Activated CD4-positive, CD25-positive, alpha-beta regulatory T cell (primary cell): Measurements from ENCODE around the gene ATP1B4.
A peak's percentile ranks its signal among the peaks of the same experiment; 100 is the strongest.

Experiments used
- DNase-seq, 4 experiments: peaks; one replicate each; lab custom pipeline; 2025; lab: John Stamatoyannopoulos, UW

The ATP1B4 gene

DNA sequence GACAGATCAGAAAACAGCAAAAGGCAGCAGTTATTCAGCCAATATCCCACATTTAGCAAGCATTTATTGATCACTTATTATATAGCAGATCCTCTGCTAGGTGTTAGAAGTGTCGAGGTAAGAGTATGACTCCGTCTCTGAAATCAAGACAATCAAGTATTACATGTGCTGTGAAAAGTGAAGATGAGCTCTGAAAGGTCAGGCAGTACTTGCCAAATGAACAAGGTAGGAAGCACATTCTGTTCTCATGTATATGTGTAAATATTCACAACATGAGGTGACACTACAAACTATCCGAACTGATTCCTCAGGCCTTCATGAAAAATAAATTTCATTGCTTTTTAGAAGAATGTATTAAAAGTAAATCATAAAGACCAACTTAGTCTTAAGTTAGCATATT is 15.3 kb downstream of the ATP1B4 start:
- no peak for DNase-seq

DNA sequence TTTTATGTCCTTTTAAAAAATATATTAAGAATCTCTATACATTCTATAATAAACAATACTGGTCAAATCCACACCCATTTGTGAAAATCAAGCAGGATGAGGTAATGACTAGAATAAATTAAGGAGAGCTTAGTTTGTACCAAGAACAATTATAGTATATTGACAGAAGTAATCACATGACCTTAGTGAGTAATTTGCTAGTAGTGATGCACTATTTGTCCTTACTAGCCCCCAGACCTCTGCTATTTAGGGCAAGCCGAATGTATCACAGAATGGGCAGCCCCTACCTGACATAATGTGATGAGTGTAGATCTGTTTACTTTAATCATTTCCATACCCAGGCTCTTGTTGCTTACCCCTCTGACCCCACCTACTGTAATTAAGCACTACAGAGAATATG is 15.8 kb downstream of the ATP1B4 start:
- DNase-seq, result no peak

DNA sequence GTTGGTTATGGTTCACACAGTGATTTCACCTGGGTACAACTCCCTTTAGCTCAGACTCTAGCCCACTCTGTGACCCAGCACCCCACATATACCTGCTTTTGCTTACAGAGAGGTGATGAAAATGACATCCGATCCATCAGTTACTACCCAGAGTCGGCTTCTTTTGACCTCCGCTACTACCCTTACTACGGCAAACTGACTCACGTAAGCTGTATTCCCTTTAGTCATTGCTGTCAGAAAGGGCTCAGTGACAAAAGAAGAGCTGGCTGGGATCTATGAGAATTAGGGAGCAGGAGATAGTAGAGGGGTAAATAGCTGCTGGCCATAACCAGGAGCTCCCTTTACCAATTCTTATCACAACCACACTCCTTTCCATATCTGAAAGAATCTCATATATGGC is 16.7 kb downstream of the ATP1B4 start:
- DNase-seq, result no peak

DNA sequence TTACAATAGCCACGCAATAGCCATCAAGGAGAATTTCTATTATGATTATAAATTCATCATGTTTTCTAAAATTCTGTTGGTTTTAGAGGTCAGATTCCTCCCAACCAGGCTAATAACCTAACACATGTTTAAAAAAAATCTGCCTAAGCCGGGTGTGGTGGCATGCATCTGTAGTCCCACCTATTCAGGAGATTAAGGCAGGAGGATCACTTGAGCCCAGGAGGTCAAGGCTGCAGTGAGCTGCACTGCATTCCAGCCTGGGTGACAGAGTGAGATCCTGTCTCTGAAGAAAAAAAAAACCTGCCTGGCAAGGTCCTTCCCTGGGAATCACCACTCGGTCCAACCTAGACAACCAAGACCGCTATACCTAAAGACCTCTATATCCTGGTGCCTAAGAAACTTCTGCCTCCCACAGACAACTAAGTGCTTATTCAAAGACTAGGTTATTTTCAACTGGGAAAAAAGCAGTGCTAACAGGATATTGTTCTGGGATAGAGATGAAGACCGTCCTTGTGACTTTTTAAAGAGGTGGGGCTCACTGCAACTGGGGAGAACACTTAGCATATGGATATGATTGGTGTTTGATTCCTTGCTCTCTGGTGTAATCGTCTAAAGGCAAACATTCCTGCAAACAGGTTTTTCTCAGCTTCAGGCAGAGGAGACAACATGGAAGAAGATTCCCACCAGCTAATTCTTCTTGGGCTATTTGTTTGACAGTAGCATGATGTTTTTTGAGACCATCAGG is 18.2 kb downstream of the ATP1B4 start:
- no peak for DNase-seq

DNA sequence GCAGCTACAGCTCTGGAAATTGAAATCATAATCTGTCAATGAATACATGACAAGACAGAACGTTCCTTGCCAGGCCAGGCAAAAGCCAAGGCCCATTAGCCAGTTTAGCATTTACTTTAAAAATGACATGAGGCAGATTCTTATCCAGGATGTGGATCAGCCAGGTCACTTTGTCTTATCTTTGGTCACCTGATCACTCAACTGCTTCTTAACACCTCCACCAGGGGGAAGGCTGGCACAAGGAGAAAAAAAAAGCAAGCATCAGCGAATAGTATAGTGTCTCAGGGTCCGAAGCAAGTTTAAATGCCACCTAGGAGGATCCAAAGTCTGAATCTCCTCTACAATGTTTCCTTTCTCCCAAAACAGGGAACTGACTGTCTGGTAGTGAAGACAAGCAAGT is 18.8 kb downstream of the ATP1B4 start:
- DNase-seq, result peak in 1 of 4 experiments; percentile 0

DNA sequence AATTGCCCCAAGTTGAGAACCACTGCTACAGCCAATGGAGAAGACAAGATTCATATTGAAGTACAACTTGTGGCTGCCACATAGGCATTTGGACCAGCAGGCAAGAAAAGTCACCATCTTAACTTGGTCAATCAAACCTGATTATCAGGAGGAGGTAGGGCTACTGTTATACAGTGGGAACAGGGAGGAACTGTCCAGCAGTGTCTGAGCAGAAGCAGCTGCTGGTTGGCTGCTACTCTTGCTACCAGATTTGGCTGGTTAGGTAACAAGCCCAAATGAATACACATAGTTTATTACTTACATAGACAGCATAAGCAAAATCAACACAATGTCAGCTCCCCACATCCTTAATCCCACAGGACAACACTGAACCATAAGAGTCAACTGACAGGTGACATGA is 39.4 kb downstream of the ATP1B4 start:
- no peak for DNase-seq

- DNase-seq, result no peak
Measured at GRCh38 chrX:120402369-120402768, 40.5 kb downstream of the ATP1B4 start.

- no peak for DNase-seq
Measured at GRCh38 chrX:120406638-120407037, 44.7 kb downstream of the ATP1B4 start.

- no peak for DNase-seq
Measured at GRCh38 chrX:120408168-120408567, 46.3 kb downstream of the ATP1B4 start.

DNA sequence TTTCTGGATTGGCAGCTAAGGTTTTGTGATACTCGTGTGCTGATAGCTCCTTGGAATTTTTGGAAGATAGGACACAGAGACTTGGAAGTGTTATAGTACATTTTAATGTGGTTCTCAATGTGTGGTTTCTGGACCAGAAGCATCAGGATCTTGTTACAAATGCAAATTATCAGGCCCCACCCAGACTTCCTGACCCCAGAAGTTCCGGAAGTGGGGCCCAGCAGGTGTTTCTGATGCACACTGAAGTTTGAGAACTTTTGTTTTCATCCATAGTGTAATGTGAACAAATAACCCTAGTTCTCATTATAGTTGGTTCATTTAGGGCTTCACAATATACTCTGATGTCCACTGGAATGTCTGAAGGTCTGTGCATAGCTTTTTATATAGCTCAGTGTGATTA is 57.6 kb downstream of the ATP1B4 start:
- peak in 1 of 4 experiments; percentile 1 for DNase-seq

- DNase-seq, result no peak
Measured at GRCh38 chrX:120426599-120426998, 64.7 kb downstream of the ATP1B4 start.

- DNase-seq, result no peak
Measured at GRCh38 chrX:120428309-120428708, 66.4 kb downstream of the ATP1B4 start.

DNA sequence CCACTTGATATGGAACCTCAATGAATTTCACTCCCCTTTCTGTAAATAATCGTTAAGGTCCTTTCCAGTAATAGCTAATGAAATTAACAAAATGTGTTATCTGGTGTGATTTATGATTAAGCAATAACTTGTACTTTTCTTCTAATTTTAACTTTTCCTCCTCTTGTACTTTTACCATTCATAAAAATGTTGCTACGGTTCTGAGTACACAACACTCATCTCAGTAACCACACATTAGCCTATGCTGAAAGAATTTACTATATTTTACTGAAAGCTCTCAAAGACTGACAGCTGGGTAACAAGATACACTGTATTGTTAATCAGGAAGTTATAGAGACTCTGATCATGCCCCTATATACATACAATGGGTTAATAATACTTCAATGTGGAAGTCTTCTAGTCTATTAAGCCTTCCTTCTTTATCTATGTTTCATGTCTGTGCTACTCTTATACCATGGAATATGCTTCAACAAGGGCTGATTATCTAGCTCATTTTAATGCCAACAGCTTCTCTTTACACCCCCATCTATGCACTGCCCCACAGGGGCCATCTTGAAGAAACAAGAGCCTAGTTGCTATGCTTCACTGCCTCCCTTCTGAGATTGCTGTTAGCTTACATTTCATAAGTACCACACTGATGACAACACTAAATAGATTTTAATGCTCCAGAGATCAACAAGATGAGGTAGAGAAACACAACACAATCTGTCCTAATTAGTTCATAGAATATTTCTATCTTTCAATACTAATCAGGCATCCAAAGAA is 68.1 kb downstream of the ATP1B4 start:
- DNase-seq, result no peak
